Sigmoid colon (tissue), 7 donors: ENCODE data around the gene GNAQ. TPM values are rescaled to one million over a fixed set of nuclear protein-coding genes. Genes with fewer than 3 reads are reported as not detected.

Source experiments
- DNase-seq: peaks from one replicate; pipeline ENCODE4 v3.0.0-alpha.2; 2019
- H3K27ac ChIP-seq, 4 donors: fragments of 200-600 bp; sonication (generic); one replicate each; pipeline ENCODE4 v1.5.1; 2016 to 2019; ENCODE audit warnings: mild to moderate bottlenecking in 1 of 4
- H3K27me3 ChIP-seq, 3 donors: fragments of 200-600 bp; sonication (generic); one replicate each; pipeline ENCODE4 v1.5.1; 2019; ENCODE audit warnings: mild to moderate bottlenecking in 1 of 3
- H3K36me3 ChIP-seq, 4 donors: fragments of 200-600 bp; sonication (generic); one replicate each; pipeline ENCODE4 v1.5.1; 2016 to 2019
- H3K4me1 ChIP-seq, 4 donors: fragments of 200-600 bp; sonication (generic); one replicate each; pipeline ENCODE4 v1.5.1; 2017 to 2019
- H3K4me3 ChIP-seq, 4 donors: fragments of 200-600 bp; sonication (generic); one replicate each; pipeline ENCODE4 v1.5.1; 2017 to 2019; ENCODE audit warnings: mild to moderate bottlenecking in 2 of 4, moderate library complexity in 1 of 4
- H3K9me3 ChIP-seq, 4 donors: fragments of 200-600 bp in 3 of 4; sonication (generic) in 3 of 4; one replicate each; pipeline versions ENCODE4 v1.5.1 to v1.6.1; 2013 to 2019
- CTCF ChIP-seq, 4 experiments: fragments of 450-650 bp in 3 of 4; fragments of 200-600 bp in 1 of 4; IDR thresholded peaks; one replicate each; pipeline ENCODE4 v1.5.1; 2016 to 2019; ENCODE audit warnings: antibody characterized with exemption in 4 of 4, mild to moderate bottlenecking in 3 of 4, moderate library complexity in 2 of 4
- EP300 ChIP-seq, 4 donors: sonication (generic); formaldehyde crosslinking; IDR thresholded peaks; one replicate each; pipeline ENCODE4 v1.6.1; 2017; ENCODE audit warnings: antibody characterized with exemption in 4 of 4
- POLR2A ChIP-seq, 2 donors: fragments of 450-650 bp; IDR thresholded peaks; one replicate each; pipeline ENCODE4 v1.6.1; 2016; ENCODE audit warnings: antibody characterized with exemption in 2 of 2, mild to moderate bottlenecking in 2 of 2, moderate library complexity in 2 of 2
- POLR2AphosphoS5 ChIP-seq, 4 donors: sonication (generic); formaldehyde crosslinking; IDR thresholded peaks; one replicate each; pipeline ENCODE4 v1.6.1; 2017; ENCODE audit warnings: antibody characterized with exemption in 4 of 4
- WGBS, 2 donors: extraction: QIAGEN DNeasy Blood & Tissue Kit; methylation state at CpG; one replicate each; pipeline ENCODE4 v1.1.7; 2013; 5-methylcytosine and 5-hydroxymethylcytosine counted together
- intact Hi-C: fragments of 100-400 bp; cut with DNase I; formaldehyde crosslinking; loops from one replicate; pipeline ENCODE4 v1.15.1; 2023
- polyA plus RNA-seq, 3 donors: library from polyadenylated mRNA; stranded (reverse); fragments of 200-250 nt; gene quantifications; one replicate each; pipeline ENCODE4 v1.2.3, GENCODE V29; 2013
- total RNA-seq, 4 donors: library from RNA; depleted of rRNA; stranded (reverse); fragments of >200 nt; gene quantifications; one replicate each; pipeline ENCODE4 v1.1.0, GENCODE V29; 2016
- donor health status: healthy with polysubstance abuse.
- donor health status: Bipolar disorder and iron deficiency.
- donor health status: healthy.

Gene GNAQ
- total and polyA plus RNA-seq, 7 donors, result 21.6 to 79.2 (median 49.5) TPM

GRCh38 chr9:78050421-78050820 is 18.8 kb upstream of the GNAQ start:
- Histone ChIP-seq H3K4me3 (no peak overlapping the region), H3K36me3 (no peaks in the 10 kb centered on the region), H3K4me1 (no peaks in the 10 kb centered on the region), H3K9me3 (no peaks in the 10 kb centered on the region), H3K27me3 (no peaks in the 10 kb centered on the region), H3K27ac (no peak overlapping the region)
- intact Hi-C loops, result no loop called here
- no peak for DNase-seq
- TF ChIP-seq POLR2AphosphoS5 (IDR thresholded peaks at IDR 0.05) (no peak), POLR2A (IDR thresholded peaks at IDR 0.05) (no peak), CTCF (IDR thresholded peaks at IDR 0.05) (no peak), EP300 (IDR thresholded peaks at IDR 0.05) (no peak)

DNA sequence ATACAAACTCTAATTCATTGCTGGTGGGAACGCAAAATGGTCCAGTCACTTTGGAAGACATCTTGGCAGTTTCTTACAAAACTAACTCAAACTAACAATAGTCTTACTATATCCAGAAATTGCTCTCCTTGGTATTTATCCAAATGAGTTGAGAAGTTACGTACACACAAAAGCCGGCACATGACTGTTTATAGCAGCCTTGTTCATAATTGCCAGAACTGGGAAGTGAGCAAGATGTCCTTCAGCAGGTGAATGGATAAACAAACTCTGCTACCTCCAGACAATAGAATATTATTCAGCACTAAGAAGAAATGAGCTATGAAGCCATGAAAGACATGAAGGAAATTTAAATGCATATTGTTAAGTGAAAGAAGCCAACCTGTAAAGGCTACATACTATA is 17.9 kb upstream of the GNAQ start:
- Histone ChIP-seq H3K36me3 (no peaks in the 10 kb centered on the region), H3K27me3 (no peaks in the 10 kb centered on the region), H3K4me3 (no peak overlapping the region), H3K9me3 (no peaks in the 10 kb centered on the region), H3K27ac (no peak overlapping the region), H3K4me1 (no peaks in the 10 kb centered on the region)
- intact Hi-C loops, result no loop called here
- no peak for TF ChIP-seq POLR2A (IDR thresholded peaks at IDR 0.05)
- TF ChIP-seq EP300 (IDR thresholded peaks at IDR 0.05), result no peak
- TF ChIP-seq POLR2AphosphoS5 (IDR thresholded peaks at IDR 0.05), result no peak
- TF ChIP-seq CTCF (IDR thresholded peaks at IDR 0.05), result no peak
- WGBS, 2 donors, result 17 to 72% methylated on average over 3 of the region's 3 CpGs
- DNase-seq, result no peak

- Histone ChIP-seq H3K36me3 (no peaks in the 10 kb centered on the region), H3K4me3 (no peak overlapping the region), H3K27me3 (no peaks in the 10 kb centered on the region), H3K27ac (no peak overlapping the region), H3K9me3 (no peaks in the 10 kb centered on the region), H3K4me1 (no peaks in the 10 kb centered on the region)
- intact Hi-C loops, result no loop called here
- no peak for TF ChIP-seq POLR2A (IDR thresholded peaks at IDR 0.05)
- no peak for TF ChIP-seq EP300 (IDR thresholded peaks at IDR 0.05)
- no peak for TF ChIP-seq CTCF (IDR thresholded peaks at IDR 0.05)
- no peak for TF ChIP-seq POLR2AphosphoS5 (IDR thresholded peaks at IDR 0.05)
- 79 to 92% methylated on average over 4 of the region's 4 CpGs for WGBS, 2 donors
- DNase-seq, result no peak
Measured at GRCh38 chr9:78047106-78047505, 15.5 kb upstream of the GNAQ start.

DNA sequence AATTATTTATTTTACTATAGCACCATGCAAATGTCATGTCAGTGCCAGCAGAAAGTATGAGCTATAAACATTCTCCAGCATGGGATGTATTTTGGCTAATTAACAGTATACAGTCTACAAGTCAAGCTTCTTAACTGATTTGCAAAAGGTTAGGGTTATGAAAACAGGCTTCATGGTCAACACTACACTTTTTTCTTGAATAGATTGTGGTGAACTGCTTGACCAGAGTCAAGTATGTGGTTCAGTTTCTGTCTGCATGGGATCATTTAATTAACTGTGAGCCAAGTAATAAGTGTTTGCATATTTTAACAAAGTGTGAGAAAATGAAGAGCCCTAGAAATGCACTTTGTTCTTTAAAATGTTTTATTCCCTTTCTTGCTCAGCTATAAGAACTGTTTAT is 14.5 kb upstream of the GNAQ start:
- intact Hi-C loops, result no loop called here
- TF ChIP-seq CTCF (IDR thresholded peaks at IDR 0.05), result no peak
- TF ChIP-seq POLR2AphosphoS5 (IDR thresholded peaks at IDR 0.05), result no peak
- no peak for TF ChIP-seq EP300 (IDR thresholded peaks at IDR 0.05)
- TF ChIP-seq POLR2A (IDR thresholded peaks at IDR 0.05), result no peak
- H3K27me3 ChIP-seq, result no peaks in the 10 kb centered on the region
- H3K36me3 ChIP-seq, result no peaks in the 10 kb centered on the region
- H3K9me3 ChIP-seq, result no peaks in the 10 kb centered on the region
- no peak for DNase-seq
- H3K4me1 ChIP-seq, result no peaks in the 10 kb centered on the region
- H3K27ac ChIP-seq, result no peak overlapping the region
- no peak overlapping the region for H3K4me3 ChIP-seq

GRCh38 chr9:78044886-78045285 is 13.3 kb upstream of the GNAQ start:
- TF ChIP-seq POLR2AphosphoS5 (IDR thresholded peaks at IDR 0.05) (no peak), POLR2A (IDR thresholded peaks at IDR 0.05) (no peak), EP300 (IDR thresholded peaks at IDR 0.05) (no peak), CTCF (IDR thresholded peaks at IDR 0.05) (no peak)
- intact Hi-C loops, result no loop called here
- no peak overlapping the region for H3K4me3 ChIP-seq
- WGBS, 2 donors, result 77 to 83% methylated on average over 4 of the region's 4 CpGs
- H3K4me1 ChIP-seq, result no peaks in the 10 kb centered on the region
- no peaks in the 10 kb centered on the region for H3K9me3 ChIP-seq
- no peaks in the 10 kb centered on the region for H3K27me3 ChIP-seq
- no peak overlapping the region for H3K27ac ChIP-seq
- no peaks in the 10 kb centered on the region for H3K36me3 ChIP-seq
- no peak for DNase-seq
